Testis (tissue), 3 donors: ENCODE results near the gene TAP1. TPM values are rescaled to one million over a fixed set of nuclear protein-coding genes. Genes with fewer than 3 reads are reported as not detected.
A peak's percentile ranks its signal among the peaks of the same experiment; 100 is the strongest.

ENCODE experiments used
- DNase-seq: peaks from one replicate; pipeline ENCODE4 v3.0.0-alpha.2; 2019
- H3K27ac ChIP-seq, 2 donors: fragments of 200-600 bp; sonication (generic); one replicate each; pipeline ENCODE4 v1.5.1; 2019
- H3K27me3 ChIP-seq: fragments of 200-600 bp; sonication (generic); one replicate; pipeline ENCODE4 v1.5.1; 2019
- H3K36me3 ChIP-seq: fragments of 200-600 bp; sonication (generic); one replicate; pipeline ENCODE4 v1.5.1; 2017; ENCODE audit warnings: low read depth; ENCODE audit errors: missing control alignments
- H3K4me1 ChIP-seq: fragments of 200-600 bp; sonication (generic); one replicate; pipeline ENCODE4 v1.5.1; 2019
- H3K4me3 ChIP-seq, 2 donors: fragments of 200-600 bp; sonication (generic); one replicate each; pipeline ENCODE4 v1.5.1; 2017 to 2019
- H3K9me3 ChIP-seq: fragments of 200-600 bp; sonication (generic); one replicate; pipeline ENCODE4 v1.5.1; 2017
- POLR2A ChIP-seq: fragments of 450-650 bp; IDR thresholded peaks from one replicate; pipeline ENCODE4 v1.6.1; 2017; ENCODE audit warnings: antibody characterized with exemption, mild to moderate bottlenecking, moderate library complexity
- WGBS, 2 donors: methylation state at CpG; one replicate each; pipeline ENCODE4 v1.1.5; 2018; 5-methylcytosine and 5-hydroxymethylcytosine counted together
- intact Hi-C: fragments of 100-400 bp; cut with DNase I; formaldehyde crosslinking; loops from one replicate; pipeline ENCODE4 v1.15.1; 2023; ENCODE audit warnings: low total_unique reads
- polyA plus RNA-seq: library from polyadenylated mRNA; stranded (reverse); fragments of 350-450 nt; fragmentation: Illumina TruSeq; extraction: RNeasy Lipid Tissue Mini Kit (QIAGEN cat#74804); gene quantifications from one replicate; pipeline ENCODE4 v1.2.3, GENCODE V29; 2014; ENCODE audit warnings: low read depth, low replicate concordance; ENCODE audit not compliant: insufficient read depth
- total RNA-seq, 2 donors: library from RNA; depleted of rRNA; stranded (reverse); fragments of >200 nt; gene quantifications; one replicate each; pipeline ENCODE4 v1.2.3, GENCODE V29; 2016
- TF ChIP-seq, protein P1 (sequence below), 3 experiments: fragments of 450-650 bp in 2 of 3; fragments of 200-600 bp in 1 of 3; sonication (generic) in 1 of 3; IDR thresholded peaks; one replicate each; pipeline ENCODE4 v1.5.1; 2016 to 2019; ENCODE audit warnings: antibody characterized with exemption in 3 of 3, mild to moderate bottlenecking in 2 of 3, moderate library complexity in 1 of 3

Gene TAP1
- total and polyA plus RNA-seq, 3 donors from 2014 or later, result 45.6 to 58.8 (median 57.4) TPM

DNA sequence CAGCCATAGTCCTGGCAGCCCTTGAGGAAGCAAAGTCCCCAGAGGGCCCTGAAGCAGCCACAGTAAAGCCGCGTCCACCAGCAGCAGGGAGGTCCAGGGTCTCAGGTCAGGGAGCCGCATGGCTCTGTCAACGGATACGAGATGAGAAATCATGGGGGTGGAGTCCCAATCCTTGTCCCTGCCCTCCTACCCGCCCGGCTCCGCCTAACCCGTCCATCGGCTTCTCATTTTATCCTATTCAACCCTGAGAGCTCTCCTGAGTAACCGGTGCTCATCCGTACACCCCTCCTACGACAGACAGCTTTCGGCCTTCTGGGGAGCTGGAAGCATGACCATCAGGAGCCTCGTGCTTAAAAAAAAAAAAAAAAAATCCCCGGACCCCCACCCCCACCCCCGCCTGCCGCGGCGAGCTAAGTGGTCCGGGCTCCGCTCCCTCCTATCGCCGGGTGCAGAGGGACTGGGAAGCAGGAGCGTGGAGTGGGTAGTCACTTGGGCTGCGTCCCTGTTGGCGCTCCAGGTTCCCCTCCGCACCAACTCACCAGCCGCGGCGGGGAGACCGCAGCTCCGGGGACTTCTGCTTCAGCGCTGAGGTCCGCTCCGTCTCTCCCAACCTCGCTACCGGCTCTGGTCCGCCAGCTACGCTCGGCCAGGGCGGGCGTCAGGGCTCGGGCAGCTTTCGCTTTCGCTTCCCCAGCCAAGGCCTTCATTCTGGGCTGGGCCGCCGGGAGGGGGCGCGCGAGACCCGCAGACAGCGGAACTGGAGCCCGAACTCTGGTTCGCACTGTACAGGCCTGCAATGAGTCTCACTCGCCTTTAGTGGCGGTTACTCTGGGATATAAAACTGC, 15.2 kb downstream of the TAP1 start, which contains the start of gene TAP2:
TSS of gene TAP2 (minus strand) at position 626 of the 845 bp plus-strand sequence. CDS start at position 120, 506 bp downstream.
- Histone ChIP-seq H3K9me3 (no peaks in the 10 kb centered on the region), H3K27ac (peak within 1 kb of the TSS; percentile 75 to 98), H3K4me1 (peaks cover 15% of the 10 kb centered on the region), H3K4me3 (peak within 1 kb of the TSS; percentile 72 to 85), H3K36me3 (no peaks in the 10 kb centered on the region), H3K27me3 (no peaks in the 10 kb centered on the region)
- peak; percentile 97 for DNase-seq
- WGBS, 2 donors, result 1% methylated on average over 12 to 57 of the region's 57 CpGs
- intact Hi-C loops, result no loop called here
- no peak for TF ChIP-seq POLR2A
- TF ChIP-seq, protein P1, sequence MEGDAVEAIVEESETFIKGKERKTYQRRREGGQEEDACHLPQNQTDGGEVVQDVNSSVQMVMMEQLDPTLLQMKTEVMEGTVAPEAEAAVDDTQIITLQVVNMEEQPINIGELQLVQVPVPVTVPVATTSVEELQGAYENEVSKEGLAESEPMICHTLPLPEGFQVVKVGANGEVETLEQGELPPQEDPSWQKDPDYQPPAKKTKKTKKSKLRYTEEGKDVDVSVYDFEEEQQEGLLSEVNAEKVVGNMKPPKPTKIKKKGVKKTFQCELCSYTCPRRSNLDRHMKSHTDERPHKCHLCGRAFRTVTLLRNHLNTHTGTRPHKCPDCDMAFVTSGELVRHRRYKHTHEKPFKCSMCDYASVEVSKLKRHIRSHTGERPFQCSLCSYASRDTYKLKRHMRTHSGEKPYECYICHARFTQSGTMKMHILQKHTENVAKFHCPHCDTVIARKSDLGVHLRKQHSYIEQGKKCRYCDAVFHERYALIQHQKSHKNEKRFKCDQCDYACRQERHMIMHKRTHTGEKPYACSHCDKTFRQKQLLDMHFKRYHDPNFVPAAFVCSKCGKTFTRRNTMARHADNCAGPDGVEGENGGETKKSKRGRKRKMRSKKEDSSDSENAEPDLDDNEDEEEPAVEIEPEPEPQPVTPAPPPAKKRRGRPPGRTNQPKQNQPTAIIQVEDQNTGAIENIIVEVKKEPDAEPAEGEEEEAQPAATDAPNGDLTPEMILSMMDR (IDR thresholded peaks at IDR 0.05), result peak; percentile 91 to 98 (median 95)

DNA sequence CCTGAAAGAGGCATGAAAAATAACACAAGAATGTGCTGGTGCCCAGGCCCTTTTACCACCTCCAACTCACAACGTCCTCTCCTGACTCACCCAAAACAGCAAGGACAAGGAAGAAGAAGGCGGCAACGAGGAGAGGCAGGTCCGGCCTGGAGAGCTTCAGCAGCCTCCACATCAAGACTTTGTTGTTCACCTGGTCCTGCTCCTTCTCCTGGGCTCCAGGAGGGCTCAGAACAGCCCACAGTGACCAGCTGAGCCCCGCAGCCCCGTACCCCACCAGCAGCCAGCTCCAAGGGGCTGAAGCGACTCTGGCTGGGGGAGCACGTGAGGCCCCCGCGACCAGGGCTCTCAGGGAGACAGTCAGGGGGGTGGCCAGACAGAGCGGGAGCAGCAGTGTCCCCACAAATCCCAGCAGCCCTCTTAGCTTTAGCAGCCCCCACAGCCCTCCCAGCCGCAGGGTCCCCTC, 15.8 kb downstream of the TAP1 start:
- Histone ChIP-seq H3K27ac (peak overlapping the region; percentile 75 to 98), H3K4me1 (peaks cover 9% of the 10 kb centered on the region), H3K4me3 (peak overlapping the region; percentile 72 to 85), H3K9me3 (no peaks in the 10 kb centered on the region), H3K36me3 (no peaks in the 10 kb centered on the region), H3K27me3 (no peaks in the 10 kb centered on the region)
- intact Hi-C loops, result no loop called here
- TF ChIP-seq, protein P1 (IDR thresholded peaks at IDR 0.05), result no peak
- TF ChIP-seq POLR2A, result no peak
- DNase-seq, result no peak
- 13 to 19% methylated on average over 4 to 12 of the region's 12 CpGs for WGBS, 2 donors

DNA sequence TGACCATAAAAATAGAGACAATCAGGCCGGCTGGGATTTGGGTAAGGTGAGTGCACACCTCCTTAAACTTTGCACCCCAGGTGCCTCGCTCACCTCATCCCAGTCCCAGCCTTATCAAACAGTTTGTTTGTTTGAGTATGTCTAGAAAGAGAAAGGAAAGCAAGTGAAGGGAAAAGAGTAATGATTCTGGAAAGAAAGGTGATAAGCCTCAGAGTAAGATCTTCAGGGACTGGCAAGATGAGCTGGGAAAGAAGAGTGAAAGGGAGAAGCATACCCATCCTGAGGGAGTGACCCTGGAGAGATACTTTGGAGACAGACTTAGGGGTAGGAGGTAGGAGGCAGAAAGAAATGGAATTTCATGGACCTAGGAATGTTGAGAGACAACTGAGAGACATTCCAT, 16.6 kb downstream of the TAP1 start:
- intact Hi-C loops, result no loop called here
- no peaks in the 10 kb centered on the region for H3K27me3 ChIP-seq
- H3K4me3 ChIP-seq, result no peak overlapping the region
- H3K27ac ChIP-seq, result no peak overlapping the region
- H3K4me1 ChIP-seq, result peaks cover 8% of the 10 kb centered on the region
- TF ChIP-seq, protein P1 (IDR thresholded peaks at IDR 0.05), result no peak
- TF ChIP-seq POLR2A, result no peak
- 79 to 91% methylated on average over 2 of the region's 2 CpGs for WGBS, 2 donors
- H3K9me3 ChIP-seq, result no peaks in the 10 kb centered on the region
- no peaks in the 10 kb centered on the region for H3K36me3 ChIP-seq
- DNase-seq, result no peak

DNA sequence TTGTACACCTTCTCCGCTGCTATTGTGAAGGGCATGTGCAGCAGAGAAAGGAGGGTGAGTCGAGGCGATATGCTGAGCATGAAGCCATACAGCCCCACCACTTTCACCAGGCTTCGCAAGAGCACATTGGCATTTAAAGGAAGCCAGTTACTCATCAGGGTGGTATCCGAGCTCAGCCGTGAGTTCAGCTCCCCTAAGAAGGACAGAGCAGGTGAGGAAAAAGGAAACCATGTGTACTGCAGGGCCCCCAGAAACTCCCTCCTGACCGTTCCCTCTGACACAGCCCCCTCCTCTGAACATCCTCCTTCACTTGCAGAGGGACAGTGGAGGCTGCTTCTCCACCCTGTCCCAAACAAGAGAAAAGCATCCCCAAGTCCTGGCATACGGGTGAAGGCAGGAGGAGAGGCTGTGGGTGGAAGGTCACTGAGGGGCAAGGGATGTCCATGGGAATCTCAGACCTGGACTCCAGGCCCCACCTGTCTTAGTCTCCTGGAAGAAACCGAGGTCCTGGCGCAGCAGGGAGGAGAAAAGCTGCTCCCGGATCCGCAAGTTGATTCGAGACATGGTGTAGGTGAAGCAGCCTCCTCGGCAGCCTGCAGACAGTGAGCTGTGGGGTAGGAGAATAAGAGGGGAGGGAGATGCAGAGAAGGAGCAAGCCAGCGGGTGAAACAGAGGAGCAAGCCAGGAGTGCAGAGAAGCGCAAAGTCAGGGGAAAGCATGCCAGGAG, 18.2 kb downstream of the TAP1 start:
- H3K27ac ChIP-seq, result no peak overlapping the region
- 95 to 96% methylated on average over 16 of the region's 16 CpGs for WGBS, 2 donors
- peaks cover 8% of the 10 kb centered on the region for H3K4me1 ChIP-seq
- no peaks in the 10 kb centered on the region for H3K27me3 ChIP-seq
- no peak overlapping the region for H3K4me3 ChIP-seq
- H3K9me3 ChIP-seq, result no peaks in the 10 kb centered on the region
- TF ChIP-seq, protein P1 (IDR thresholded peaks at IDR 0.05), result no peak
- TF ChIP-seq POLR2A, result no peak
- intact Hi-C loops, result no loop called here
- no peak for DNase-seq
- H3K36me3 ChIP-seq, result no peaks in the 10 kb centered on the region
